ENCODE data around the gene HNRNPA2B1. TPM values are rescaled to one million over a fixed set of nuclear protein-coding genes. Genes with fewer than 3 reads are reported as not detected.
A peak's percentile ranks its signal among the peaks of the same experiment; 100 is the strongest.

HNRNPA2B1 gene
- total and polyA plus RNA-seq, 2 donors (not counting 1 experiment from before 2014, with no cell fraction given) = 167 to 524 TPM

DNA sequence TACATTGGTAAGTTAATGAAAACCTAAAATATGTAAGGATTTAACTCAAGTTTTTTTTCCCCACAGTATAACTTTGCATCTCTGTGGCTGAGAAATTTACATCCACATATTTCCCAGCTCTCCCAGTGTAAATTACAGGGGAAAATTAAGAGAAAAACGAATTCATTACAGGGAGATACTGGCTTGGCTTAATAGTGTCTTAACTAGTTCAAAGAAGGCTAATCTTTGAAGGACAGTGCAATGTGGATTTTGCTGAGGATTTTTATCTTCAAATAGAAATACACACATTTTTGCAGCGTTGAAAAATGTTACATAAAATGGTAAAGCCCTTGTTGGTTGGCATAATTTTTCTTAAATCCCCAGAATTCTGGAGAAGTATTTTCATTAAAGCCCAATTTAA lies 2.5 kb upstream of the HNRNPA2B1 start:
- Histone ChIP-seq H3K4me3 (ENCODE audit: control extremely low read depth in 1 of 5, extremely low read depth in 1 of 5, insufficient read depth in 1 of 5, low read depth in 2 of 5, low read length in 4 of 5) (peak overlapping the region in 4 of 5 experiments; percentile 80 to 100 (median 88)), H3K27me3 (replicated peaks in 1 of 4; ENCODE audit: control extremely low read depth in 1 of 4, control insufficient read depth in 3 of 4, insufficient read depth in 4 of 4, low read length in 3 of 4) (no peaks in the 10 kb centered on the region), H3K4me1 (ENCODE audit: control insufficient read depth in 2 of 2, insufficient read depth in 2 of 2, low read length in 2 of 2) (peaks cover 16 to 22% of the 10 kb centered on the region in 2 donors), H3K9me3 (ENCODE audit: control extremely low read depth in 1 of 3, control insufficient read depth in 2 of 3, insufficient read depth in 1 of 3, low read length in 2 of 3) (no peaks in the 10 kb centered on the region), H3K79me2 (ENCODE audit: control insufficient read depth, insufficient read depth, low read length) (peaks cover 72% of the 10 kb centered on the region), H3K9ac (ENCODE audit: low read length) (peak overlapping the region; percentile 100), H2AFZ (ENCODE audit: insufficient read depth, low read depth, low read length, poor library complexity, severe bottlenecking) (no peak overlapping the region), H3K4me2 (replicated peaks; ENCODE audit: low read depth, low read length, poor library complexity, severe bottlenecking) (peak overlapping the region; percentile 82), H4K20me1 (ENCODE audit: control insufficient read depth, insufficient read depth, low read length, poor library complexity, severe bottlenecking) (peaks cover 51% of the 10 kb centered on the region), H3K36me3 (replicated peaks in 1 of 2; ENCODE audit: control extremely low read depth in 1 of 2, control insufficient read depth in 1 of 2, extremely low read depth in 1 of 2, insufficient read depth in 2 of 2, low read length in 1 of 2) (peaks cover 5 to 38% of the 10 kb centered on the region in 2 experiments), H3K27ac (ENCODE audit: low read length in 2 of 2) (peak overlapping the region in 1 of 2 donors; percentile 97)
- WGBS (ENCODE audit: insufficient coverage) = no CpG with 5 or more reads among the region's 2 CpGs
- Mint-ChIP-seq H3K4me1 (peaks cover 34% of the 10 kb centered on the region), H3K27ac (peak overlapping the region; percentile 92), H3K9me3 (ENCODE audit: insufficient read depth) (no peaks in the 10 kb centered on the region), H3K4me3 (peak overlapping the region; percentile 90), H3K27me3 (no peaks in the 10 kb centered on the region)
- TF ChIP-seq, protein P1, sequence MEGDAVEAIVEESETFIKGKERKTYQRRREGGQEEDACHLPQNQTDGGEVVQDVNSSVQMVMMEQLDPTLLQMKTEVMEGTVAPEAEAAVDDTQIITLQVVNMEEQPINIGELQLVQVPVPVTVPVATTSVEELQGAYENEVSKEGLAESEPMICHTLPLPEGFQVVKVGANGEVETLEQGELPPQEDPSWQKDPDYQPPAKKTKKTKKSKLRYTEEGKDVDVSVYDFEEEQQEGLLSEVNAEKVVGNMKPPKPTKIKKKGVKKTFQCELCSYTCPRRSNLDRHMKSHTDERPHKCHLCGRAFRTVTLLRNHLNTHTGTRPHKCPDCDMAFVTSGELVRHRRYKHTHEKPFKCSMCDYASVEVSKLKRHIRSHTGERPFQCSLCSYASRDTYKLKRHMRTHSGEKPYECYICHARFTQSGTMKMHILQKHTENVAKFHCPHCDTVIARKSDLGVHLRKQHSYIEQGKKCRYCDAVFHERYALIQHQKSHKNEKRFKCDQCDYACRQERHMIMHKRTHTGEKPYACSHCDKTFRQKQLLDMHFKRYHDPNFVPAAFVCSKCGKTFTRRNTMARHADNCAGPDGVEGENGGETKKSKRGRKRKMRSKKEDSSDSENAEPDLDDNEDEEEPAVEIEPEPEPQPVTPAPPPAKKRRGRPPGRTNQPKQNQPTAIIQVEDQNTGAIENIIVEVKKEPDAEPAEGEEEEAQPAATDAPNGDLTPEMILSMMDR (IDR thresholded peaks at IDR 0.05) = no peak
- TF ChIP-seq EZH2 (IDR thresholded peaks at IDR 0.05; ENCODE audit: borderline replicate concordance, insufficient read depth, low read depth, low read length, poor library complexity, severe bottlenecking) = no peak
- ChIA-PET POLR2A (interaction anchor here (0.6 kb wide), 1 partner anchor 128 kb away, joined by 4 read pairs; no protein-coding TSS in a partner anchor), CTCF (interaction anchor here (0.5 to 9.6 kb wide), 5 partner anchors 44 to 976 kb away, joined by 3 to 84 read pairs (median 13); no protein-coding TSS in a partner anchor)
- ATAC-seq (ENCODE audit: low read depth) (no peak), DNase-seq (no peak)
- intact Hi-C loops (cut with micrococcal nuclease) = loop anchor here (2.0 kb wide), 1 partner anchor 14 kb away; no protein-coding TSS in a partner anchor

Measured in B cell (primary cell).